22Rv1 (cell line): Measurements from ENCODE around the gene RYR2.

Experiments
- ZFX ChIP-seq: fragments of 450-650 bp; IDR thresholded peaks from 2 replicates; pipeline ENCODE4 v1.6.1; 2017; ENCODE audit warnings: antibody characterized with exemption, borderline replicate concordance
- TF ChIP-seq, protein P1 (sequence below): fragments of 450-650 bp; IDR thresholded peaks from 2 replicates; pipeline ENCODE4 v1.5.1; 2017; ENCODE audit warnings: mild to moderate bottlenecking

DNA sequence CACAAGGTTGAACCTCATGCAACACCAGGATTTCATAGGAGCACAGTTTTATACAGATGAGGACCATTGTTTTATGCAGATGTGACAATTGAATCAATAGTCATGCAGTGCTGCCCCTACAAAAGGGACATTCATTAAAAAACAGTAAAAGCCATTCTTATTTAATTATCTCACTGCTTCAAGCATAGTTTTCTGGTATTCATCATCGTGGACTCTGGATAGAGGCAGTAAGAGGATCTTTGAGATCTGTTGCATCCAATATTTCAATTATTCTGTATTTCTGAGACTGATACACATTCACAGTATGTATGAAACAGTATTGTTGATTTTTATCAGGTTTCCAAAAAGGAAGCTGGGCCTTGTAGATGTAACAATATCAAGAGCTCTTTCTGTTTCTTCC is 237.6 kb downstream of the RYR2 start:
- TF ChIP-seq, protein P1, sequence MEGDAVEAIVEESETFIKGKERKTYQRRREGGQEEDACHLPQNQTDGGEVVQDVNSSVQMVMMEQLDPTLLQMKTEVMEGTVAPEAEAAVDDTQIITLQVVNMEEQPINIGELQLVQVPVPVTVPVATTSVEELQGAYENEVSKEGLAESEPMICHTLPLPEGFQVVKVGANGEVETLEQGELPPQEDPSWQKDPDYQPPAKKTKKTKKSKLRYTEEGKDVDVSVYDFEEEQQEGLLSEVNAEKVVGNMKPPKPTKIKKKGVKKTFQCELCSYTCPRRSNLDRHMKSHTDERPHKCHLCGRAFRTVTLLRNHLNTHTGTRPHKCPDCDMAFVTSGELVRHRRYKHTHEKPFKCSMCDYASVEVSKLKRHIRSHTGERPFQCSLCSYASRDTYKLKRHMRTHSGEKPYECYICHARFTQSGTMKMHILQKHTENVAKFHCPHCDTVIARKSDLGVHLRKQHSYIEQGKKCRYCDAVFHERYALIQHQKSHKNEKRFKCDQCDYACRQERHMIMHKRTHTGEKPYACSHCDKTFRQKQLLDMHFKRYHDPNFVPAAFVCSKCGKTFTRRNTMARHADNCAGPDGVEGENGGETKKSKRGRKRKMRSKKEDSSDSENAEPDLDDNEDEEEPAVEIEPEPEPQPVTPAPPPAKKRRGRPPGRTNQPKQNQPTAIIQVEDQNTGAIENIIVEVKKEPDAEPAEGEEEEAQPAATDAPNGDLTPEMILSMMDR = no peak
- no peak for TF ChIP-seq ZFX
